ENCODE data around the gene GPR143.

- TF ChIP-seq TEAD4 (IDR thresholded peaks at IDR 0.05) (no peak), TAF1 (IDR thresholded peaks at IDR 0.05; ENCODE audit: low read depth) (no peak), EP300 (IDR thresholded peaks at IDR 0.05; ENCODE audit: borderline replicate concordance) (no peak), YY1 (IDR thresholded peaks at IDR 0.05; ENCODE audit: low read depth) (no peak), ZBTB7A (IDR thresholded peaks at IDR 0.05; ENCODE audit: low read depth) (no peak), RAD21 (IDR thresholded peaks at IDR 0.05; ENCODE audit: low read depth) (no peak), CREB1 (IDR thresholded peaks at IDR 0.05; ENCODE audit: low read depth) (no peak)
Measured at GRCh38 chrX:9681422-9681821, 84.2 kb downstream of the GPR143 start.
